Epithelial cell of prostate (primary cell): Measurements from ENCODE around the gene UPK2.
A peak's percentile ranks its signal among the peaks of the same experiment; 100 is the strongest.

Source experiments
- DNase-seq: peaks from one replicate; pipeline ENCODE4 v3.0.0-alpha.2; 2011; ENCODE audit warnings: low read depth, low spot score
- H3K27ac ChIP-seq: fragments of 450-650 bp; 2 replicates; pipeline ENCODE4 v1.5.1; 2017; ENCODE audit warnings: mild to moderate bottlenecking

UPK2 gene

DNA sequence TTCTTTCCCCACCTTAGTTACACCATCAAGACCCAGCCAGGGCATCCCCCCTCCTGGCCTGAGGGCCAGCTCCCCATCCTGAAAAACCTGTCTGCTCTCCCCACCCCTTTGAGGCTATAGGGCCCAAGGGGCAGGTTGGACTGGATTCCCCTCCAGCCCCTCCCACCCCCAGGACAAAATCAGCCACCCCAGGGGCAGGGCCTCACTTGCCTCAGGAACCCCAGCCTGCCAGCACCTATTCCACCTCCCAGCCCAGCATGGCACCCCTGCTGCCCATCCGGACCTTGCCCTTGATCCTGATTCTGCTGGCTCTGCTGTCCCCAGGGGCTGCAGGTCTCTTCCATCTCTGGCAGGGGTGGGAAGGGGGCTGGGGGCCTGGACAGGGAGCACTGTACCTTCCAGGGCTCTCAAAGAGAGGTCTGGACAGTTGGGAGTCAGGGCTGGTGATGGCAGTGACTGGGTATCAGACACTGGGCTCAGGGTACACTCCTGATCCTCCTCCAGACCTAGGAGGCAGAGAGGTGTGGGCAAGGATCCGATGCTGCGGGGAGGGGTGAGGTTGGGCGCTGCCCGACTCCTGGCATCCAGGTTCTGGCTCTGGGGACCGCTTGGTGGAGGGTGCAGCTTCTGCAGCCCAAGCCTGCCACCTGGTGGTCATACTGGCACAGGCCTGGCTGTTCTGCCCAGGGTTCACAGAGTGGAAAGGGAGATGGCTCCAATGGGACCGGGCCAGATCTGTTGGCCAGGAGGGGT lies at the start of gene UPK2:
Gene UPK2, plus strand, starts transcription at position 205 of the 753 bp plus-strand sequence. Its CDS starts 53 bp downstream, at position 258.
- H3K27ac ChIP-seq: no peak within 1 kb of the TSS
- DNase-seq: peak; percentile 27

DNA sequence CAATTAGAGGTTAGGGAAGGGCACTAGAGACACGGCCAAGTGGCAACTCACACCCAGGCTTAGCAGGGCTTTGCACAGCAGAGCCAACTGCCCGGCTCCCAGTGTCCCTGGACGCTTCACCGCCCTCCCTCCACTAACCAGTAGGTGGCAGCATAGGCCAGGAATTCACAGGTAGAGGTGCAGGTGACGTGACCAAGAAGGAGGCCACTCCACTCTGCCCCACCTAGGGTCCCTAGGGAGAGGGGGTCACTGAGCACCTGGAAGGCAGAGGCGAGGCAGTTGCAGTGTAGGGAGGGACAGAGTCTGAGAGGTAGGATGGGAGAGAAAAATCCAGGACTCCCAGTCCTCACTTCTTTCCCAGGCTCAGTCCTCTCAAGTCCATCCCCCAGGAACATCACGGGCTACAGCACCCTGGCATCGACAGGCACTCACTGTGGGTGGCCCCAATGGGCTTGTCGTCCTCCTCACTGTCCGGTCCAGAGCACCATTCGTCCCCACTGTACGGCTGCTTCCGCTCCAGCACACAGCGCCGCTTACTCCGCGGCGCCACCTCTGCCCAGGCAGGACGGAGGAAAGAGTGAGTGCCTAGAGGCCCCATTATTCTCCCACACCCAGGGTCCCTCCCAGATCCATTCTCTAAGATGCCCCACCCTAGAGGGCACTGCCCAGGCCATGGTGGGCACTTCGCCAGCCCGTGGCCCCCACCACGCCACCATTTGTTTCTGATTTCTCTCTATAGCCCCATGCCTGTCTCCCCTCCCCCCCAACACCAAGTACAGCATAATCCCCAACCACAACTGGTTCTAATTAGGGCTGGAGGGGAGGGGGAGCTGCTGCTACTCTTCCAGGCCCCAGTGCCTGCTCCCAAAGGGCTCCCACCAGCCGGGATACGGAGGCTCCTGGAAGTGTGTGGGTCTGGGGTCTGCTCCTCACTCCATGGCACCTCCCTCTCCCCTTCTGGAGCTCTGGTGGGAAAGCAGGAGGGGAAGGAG lies 48.8 kb upstream of the UPK2 start:
- peak overlapping the region; percentile 100 for H3K27ac ChIP-seq

DNA sequence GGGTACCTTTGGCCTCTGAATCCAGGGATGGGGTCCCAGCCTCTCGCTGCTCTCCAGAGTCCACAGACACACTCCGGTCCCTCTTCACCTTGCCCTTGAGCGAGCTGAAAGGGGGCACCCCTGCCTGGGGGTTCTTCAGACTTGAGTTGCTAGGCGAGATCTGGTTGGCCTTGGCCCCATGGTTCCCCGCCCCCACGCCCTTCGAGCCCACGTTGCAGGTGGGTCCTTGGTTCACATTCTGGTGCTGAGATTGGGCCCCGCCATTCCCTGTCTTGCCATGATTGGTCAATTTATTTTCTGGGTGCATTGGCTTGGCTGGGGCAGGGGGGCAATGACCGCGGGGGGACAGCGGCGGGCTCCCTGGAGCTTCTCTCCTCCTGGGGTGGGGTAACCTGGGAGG lies 47.8 kb upstream of the UPK2 start:
- DNase-seq: no peak
- peak overlapping the region; percentile 100 for H3K27ac ChIP-seq

More for the DNA sequence above, 48.8 kb upstream of the UPK2 start:
- no peak for DNase-seq

DNA sequence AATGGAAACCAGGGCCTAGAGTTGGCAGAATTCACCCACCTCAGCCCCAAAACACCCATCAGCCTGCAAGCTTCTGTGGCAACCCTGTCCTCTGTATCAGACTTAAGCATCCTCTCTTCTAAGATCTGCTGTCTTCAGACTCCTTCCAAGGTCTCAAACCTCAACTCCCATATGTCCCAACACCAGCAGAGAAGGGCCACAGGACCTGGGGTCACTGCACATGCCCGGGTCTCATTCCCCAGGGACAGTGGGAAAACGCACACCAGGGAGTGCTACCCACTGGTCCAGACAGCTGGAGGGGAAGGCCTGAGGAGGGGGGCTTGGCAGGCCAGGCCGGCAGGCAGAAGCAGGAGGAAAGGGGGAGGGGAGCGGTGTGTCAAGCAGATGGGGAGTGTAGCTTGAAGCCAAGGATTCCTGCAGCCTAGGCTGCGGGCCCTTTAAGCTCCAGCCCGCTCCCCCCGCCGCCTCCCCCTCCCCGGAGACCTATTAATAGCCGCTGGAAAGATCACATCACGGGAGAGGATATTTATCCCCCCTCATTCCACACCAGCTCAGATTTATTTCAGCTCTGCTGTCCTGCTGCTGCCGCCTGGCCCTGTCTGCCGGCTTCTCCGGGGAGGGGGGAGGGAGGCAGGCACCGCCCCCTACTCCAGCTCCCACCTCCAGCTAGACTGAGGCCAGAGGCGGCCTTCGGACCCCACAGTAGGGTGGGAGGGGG lies 47.0 kb upstream of the UPK2 start:
- peak overlapping the region; percentile 100 for H3K27ac ChIP-seq
- DNase-seq: no peak

DNA sequence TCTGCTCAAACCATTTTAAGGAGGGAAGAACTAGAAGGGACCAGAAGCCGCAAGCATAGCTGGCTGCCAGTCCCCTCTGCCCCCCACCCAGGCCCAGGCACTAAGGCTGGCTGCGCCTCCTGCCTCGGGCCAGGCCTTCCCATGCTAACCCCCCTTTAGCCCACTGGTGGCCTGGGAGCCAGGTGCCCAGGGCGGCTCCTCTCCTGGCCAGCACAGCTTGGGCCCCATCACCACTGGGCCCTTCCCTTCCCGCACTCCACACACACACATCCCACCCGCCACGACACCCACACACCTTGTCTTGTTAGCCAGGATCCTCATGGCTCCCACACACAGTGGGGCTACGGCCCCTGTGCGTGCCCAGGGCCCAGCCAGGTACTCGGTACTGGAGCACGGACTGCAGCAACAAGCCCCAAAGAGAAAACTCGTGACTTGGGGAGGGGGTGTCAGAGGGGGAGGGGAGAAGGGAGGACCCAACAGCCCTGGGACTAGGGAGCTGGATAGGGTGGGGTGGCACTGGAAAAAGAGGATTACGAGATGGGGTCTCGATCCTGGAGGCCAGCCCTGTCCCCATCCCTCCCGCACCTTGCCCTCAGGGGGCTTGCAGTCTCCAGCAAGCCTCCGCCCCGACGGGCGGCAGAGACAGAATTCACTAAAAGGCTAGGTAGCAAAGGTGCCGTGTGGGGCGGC lies 46.3 kb upstream of the UPK2 start:
- H3K27ac ChIP-seq: peak overlapping the region; percentile 100
- no peak for DNase-seq

DNA sequence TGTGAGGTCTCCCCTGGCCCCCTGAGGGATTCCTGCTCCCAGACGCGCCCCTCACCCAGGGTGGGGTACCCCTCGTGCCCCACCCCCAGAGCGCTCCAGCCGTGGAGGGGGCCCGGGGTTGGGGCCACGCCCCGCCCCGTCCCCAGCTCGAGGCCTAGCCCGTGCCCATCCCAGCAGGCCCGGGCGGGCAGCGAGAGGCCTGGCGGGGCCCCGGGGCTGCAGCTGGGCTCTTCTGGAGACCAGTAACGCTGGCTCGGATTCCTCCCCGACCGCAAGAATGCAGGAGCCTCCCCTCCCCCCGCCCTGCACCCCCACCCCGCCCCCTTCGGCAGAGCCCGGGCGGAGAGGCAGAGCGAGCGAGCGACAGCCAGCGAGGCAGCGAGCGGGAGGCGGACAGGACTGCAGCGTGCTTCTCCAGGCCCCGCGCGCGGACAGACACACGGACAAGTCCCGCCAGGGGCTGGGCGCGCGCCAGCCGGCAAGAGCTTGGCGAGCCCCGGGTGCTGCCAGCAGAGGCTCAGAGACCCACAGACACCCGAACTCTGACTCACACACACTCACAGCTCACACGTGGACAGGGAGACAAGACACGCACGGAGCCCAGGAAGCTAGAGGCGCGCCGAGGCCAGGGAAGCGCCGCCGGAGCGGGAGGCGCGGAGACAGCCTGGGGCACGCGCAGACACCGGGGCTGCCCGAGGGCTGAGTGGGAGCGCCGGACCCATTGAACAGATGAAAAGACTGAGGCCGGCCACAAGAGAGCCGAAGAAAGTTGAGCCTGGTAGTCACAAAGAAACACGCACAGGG lies 45.6 kb upstream of the UPK2 start:
- H3K27ac ChIP-seq: peak overlapping the region; percentile 100
- DNase-seq: no peak

DNA sequence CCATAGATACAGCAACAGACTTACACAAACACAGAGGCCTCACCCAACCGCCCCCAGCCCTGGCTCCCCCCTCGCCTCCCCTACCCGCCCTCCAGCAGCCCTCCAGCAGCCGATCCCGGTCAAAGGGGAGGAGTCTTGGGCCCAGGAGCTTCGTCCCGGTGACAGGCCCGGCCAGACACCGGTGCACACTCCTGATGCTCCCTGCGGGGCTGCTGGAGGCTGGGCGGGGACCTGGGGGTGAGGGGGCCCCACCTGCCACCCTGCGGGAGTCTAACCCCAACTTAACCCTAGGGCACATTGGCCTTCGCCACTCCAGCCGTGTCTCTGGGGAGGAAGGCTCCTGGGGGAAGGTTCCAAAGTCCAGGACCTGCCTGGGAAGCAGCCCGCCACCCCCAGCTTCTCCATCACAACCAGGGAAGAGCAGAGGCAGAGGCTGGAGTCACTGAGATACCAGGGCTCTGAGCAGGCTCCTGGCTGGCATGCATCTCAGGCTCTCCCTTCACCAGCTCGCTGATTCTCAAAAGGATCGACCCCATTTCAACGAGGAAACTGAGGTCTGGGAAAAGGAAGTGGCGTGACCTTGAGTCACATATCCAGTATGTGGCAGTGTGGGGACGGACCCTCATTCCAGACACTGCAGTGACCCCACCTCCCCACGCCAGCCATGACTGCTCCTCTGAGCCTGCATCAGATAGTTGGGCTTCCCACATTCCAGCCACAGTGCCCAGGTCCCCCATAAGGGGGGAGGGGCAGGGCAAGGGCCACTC lies 44.8 kb upstream of the UPK2 start:
- DNase-seq: no peak

DNA sequence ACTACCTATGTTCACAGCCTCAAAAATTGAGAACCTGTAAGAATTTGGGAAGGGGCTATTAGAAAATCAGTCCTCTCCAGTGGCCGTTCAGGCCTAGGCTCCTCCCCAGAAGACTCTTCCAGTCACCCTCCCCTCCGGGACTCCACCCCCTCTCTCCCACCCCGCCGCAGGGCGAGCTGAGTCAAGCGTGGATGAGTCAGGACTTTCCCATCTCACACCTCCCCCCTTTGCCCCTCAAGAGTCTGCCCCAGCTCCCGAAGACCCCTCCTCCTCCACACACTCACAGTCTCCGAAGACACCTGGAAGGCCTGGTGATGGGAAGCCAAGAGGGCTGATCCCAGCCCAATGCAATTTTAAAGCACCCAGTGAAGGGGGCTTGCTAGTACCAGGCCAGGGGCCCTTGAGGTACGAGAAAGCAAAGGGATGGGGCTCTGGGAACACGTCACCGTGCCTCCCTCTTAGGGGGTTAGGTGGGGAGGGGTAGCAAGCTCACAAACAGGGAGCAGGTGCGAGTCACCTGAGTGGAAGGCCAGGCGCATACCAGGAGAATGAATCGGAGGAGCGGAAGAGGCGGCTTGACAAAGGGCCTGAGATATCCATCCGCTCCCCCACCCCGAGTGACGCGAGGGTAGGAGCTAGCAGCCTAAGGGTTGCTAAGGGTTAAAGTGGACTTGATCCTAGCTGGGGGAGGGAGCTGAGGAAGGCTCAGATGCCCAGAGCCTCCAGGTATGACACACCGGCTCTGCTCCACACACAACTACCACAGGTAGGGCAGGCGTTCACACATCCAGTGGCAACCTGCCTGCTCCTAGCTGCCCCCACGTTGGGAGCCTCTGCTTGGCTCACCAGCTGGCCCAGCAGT lies 44.0 kb upstream of the UPK2 start:
- DNase-seq: peak; percentile 99
- H3K27ac ChIP-seq: peak overlapping the region; percentile 100

More for the DNA sequence above, 44.8 kb upstream of the UPK2 start:
- peak overlapping the region; percentile 100 for H3K27ac ChIP-seq

DNA sequence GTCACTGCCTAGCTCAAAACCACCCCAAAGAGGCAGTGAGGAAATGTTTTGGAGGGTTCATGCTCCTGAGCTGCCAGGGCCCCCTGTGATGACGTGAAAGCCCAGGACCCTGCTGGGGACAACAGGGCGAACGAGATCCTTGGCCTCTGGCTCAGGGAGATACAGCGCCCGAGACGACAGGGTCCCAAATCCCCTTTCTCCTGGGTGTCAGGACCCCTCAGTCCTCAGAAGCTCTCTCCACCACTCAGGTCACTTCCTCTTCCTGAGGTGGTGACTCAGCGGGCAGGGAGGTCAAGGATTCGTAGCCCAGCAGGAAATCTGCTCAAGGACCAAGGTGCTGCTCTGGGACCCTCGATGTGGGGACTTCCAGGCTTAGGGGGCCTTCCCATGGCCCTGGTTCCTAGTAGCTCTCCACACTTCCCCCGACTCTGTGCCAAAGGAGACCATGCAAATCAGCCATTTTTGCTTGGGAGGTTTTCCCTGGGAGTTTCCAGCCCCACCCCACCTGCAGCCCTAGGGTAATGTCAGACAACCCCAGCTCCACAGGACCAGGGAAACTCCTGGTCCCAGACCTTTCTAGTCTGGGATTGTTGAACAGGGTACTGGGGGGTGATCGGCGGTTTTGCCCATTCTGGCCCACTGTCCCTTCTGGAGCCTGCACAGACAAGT lies 43.2 kb upstream of the UPK2 start:
- H3K27ac ChIP-seq: peak overlapping the region; percentile 100
- DNase-seq: no peak

DNA sequence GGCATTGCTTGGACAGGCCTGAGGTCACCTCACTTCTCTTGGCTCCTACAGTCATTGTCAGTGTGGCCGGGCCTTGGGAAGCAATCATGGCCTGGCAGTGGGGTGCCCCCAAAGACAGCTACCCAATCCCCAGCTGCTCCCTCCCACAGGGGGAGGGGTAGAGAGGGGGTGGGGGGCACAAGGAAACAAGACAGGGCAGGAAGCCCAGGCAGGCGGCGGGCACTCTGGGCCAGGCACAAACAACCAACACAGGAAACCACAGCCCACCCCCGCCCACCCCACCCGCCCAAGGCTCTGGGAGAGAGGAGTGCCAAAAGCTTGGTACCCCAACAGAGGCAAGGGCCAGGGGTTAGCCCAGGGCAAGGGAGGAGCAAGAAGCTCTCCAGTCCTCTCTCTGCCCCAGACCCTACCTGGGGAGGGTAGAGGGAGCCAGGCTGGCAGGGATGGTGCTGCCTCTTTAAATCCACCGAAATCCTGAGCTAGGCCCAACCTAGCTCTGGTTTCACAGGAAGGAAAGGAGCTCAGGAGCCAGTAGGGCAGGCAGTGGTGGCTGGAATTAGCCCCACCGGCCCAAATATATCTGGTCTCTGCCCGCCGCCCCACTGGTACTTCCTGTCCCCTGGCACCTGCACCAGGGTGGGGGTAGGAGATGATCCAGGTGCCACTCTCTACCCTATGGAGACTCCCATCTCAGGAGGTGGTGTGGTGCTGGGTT lies 42.5 kb upstream of the UPK2 start:
- no peak for DNase-seq

DNA sequence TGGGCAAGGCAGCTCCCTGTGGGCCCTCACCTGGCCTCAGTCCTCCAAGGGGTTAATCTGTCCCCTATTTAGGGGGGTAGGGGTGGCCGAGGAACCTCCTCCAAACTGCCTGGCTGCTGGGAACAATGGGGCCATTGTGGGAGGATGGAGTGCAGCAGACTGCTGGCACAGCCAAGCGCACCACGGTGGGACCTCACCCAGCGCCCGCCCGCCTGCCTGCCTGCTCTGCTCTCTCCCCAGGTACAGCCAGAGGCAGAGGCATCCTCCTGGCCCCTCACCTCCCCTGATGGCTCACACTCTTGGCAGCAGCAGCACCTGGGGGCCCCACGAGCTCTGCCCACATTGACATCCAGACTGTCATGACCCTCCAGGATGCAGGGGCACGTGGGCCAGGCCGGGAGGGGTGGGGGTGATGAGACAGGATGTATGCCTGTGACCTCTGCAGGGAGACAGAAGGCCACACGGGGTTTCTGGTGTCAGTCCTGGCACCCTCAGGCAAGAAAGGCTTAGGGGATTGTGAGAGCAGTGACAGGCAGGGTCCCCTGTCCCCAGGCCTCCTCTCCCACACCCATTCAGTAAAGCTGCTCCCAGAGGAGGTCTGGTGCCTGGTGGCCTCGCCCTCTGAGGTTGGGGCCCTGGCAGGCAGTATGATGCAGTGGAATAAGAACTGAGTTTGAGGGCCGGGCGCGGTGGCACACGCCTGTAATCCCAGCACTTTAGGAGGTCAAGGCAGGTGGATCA lies 41.8 kb upstream of the UPK2 start:
- no peak for DNase-seq
- peak overlapping the region; percentile 100 for H3K27ac ChIP-seq

More for the DNA sequence above, 42.5 kb upstream of the UPK2 start:
- peak overlapping the region; percentile 100 for H3K27ac ChIP-seq

DNA sequence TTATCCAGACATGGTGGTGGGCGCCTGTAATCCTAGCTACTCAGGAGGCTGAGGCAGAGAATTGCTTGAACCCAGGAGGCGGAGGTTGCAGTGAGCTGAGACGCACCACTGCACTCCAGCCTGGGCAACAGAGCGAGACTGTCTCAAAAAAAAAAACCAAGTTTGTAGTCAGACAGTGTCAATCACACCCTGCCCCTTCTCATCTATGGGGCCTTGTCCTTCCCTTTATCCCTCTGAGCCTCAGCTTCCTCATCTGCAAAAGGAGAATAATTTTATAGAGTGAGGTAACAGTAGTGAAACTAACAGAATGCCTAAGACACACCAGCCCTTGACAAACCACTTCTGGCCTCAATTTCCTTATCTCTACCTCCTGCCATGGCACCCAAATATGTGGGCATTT lies 41.1 kb upstream of the UPK2 start:
- DNase-seq: no peak

DNA sequence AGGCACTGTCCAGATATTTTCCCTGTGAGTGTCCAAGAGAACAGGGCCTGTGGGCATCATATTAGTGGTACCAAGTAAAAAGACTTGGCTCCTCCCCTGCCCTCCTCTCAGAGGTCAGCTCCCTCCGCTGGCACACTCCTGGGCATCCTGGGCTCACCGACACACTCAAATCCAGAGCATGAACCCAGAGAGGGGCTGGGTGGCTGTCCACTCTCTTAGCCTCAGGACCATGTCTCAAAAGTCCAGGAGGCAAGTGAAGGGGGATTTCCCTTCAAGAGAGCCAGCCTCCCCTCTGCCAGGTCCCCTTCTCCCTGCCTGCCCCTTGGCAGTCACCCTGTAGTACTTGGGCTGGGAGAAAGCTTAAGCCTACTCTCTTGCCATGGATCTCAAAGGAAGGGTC lies 40.7 kb upstream of the UPK2 start:
- H3K27ac ChIP-seq: peak overlapping the region; percentile 100
- no peak for DNase-seq

More for the DNA sequence above, 41.1 kb upstream of the UPK2 start:
- H3K27ac ChIP-seq: peak overlapping the region; percentile 100

DNA sequence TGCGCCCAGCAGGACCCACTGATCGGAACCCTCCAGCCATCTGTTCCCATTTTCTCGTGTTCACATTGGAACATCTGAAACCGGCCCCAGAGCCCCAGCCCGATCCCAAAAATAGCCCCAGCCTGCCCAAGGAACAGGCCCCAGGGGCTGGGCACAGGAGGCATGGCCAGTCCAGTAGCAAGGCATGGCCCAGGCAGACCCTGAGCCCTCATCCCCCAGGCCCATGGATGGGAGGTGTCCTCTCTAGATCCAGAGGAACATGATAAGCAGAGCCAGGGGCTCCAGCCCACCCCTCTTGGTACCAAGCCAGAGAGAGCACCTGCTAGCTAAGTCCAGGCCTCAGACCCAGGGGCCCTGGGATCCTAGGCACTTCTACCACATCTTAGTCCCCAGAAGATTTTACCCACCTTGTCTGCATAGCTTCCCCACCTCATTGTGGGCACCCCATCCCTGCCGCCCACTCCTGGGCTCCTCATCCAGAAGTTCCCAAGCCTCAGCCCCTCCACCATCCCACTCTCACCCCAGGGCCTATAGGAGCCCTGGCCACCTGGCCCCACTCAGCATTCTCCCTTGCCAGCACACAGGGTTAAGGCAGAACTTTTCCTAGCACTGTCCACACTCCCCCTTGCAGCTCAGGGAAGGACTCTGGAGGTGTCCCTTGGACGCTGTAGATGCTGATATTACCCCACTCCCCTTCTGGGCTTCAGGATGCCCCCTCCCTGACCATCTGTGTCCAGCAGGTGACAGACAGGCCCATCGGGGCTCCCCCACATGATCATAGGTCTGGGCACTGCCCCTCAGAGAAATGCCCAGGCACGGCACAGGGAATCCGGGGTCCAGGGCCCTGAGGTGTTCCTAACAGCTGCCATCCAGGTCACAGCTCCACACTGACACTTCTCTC lies 39.9 kb upstream of the UPK2 start:
- no peak for DNase-seq
- H3K27ac ChIP-seq: peak overlapping the region; percentile 100
